ENCODE results near the gene TMEM117.
"Not testable (repeated sequence)": the region's sequence is repeated elsewhere in the genome, so short reads cannot be mapped to it uniquely, and the experiment has no call there.

Gene TMEM117

GRCh38 chr12:44342371-44342770 lies 506.5 kb downstream of the TMEM117 start:
- Mint-ChIP-seq H3K9me3 (ENCODE audit: low read depth) (no peaks in the 10 kb centered on the region), H3K27ac (no peak overlapping the region), H3K4me1 (ENCODE audit: low read depth) (peaks cover 3% of the 10 kb centered on the region), H3K4me3 (no peak overlapping the region), H3K27me3 (no peaks in the 10 kb centered on the region), H3K36me3 (no peaks in the 10 kb centered on the region)

- H3K27ac Mint-ChIP-seq, result no peak overlapping the region
- no peak overlapping the region for H3K4me3 Mint-ChIP-seq
- H3K36me3 Mint-ChIP-seq, result peaks cover 6% of the 10 kb centered on the region
- no peaks in the 10 kb centered on the region for H3K9me3 Mint-ChIP-seq (ENCODE audit: low read depth)
- peaks cover 3% of the 10 kb centered on the region for H3K4me1 Mint-ChIP-seq (ENCODE audit: low read depth)
- H3K27me3 Mint-ChIP-seq, result no peaks in the 10 kb centered on the region
These were observed 511.3 kb downstream of the TMEM117 start for GRCh38 chr12:44347145-44347544.

- Mint-ChIP-seq H3K4me3 (no peak overlapping the region), H3K27ac (no peak overlapping the region), H3K9me3 (ENCODE audit: low read depth) (peaks cover 3% of the 10 kb centered on the region), H3K4me1 (ENCODE audit: low read depth) (no peaks in the 10 kb centered on the region), H3K27me3 (no peaks in the 10 kb centered on the region), H3K36me3 (peaks cover 12% of the 10 kb centered on the region)
These were observed 521.6 kb downstream of the TMEM117 start for GRCh38 chr12:44357494-44357893.

- Mint-ChIP-seq H3K36me3 (peaks cover 12% of the 10 kb centered on the region), H3K4me1 (ENCODE audit: low read depth) (no peaks in the 10 kb centered on the region), H3K4me3 (no peak overlapping the region), H3K27me3 (no peaks in the 10 kb centered on the region), H3K9me3 (ENCODE audit: low read depth) (peaks cover 3% of the 10 kb centered on the region), H3K27ac (no peak overlapping the region)
These were observed 522.8 kb downstream of the TMEM117 start for GRCh38 chr12:44358636-44359035.

GRCh38 chr12:44362947-44363346 lies 527.1 kb downstream of the TMEM117 start:
- H3K9me3 Mint-ChIP-seq (ENCODE audit: low read depth), result no peaks in the 10 kb centered on the region
- H3K36me3 Mint-ChIP-seq, result no peaks in the 10 kb centered on the region

GRCh38 chr12:44367136-44367535 lies 531.3 kb downstream of the TMEM117 start:
- no peaks in the 10 kb centered on the region for H3K27me3 Mint-ChIP-seq
- H3K4me3 Mint-ChIP-seq, result no peak overlapping the region
- no peaks in the 10 kb centered on the region for H3K9me3 Mint-ChIP-seq (ENCODE audit: low read depth)
- no peaks in the 10 kb centered on the region for H3K36me3 Mint-ChIP-seq
- no peak overlapping the region for H3K27ac Mint-ChIP-seq
- no peaks in the 10 kb centered on the region for H3K4me1 Mint-ChIP-seq (ENCODE audit: low read depth)

More at GRCh38 chr12:44362947-44363346, 527.1 kb downstream of the TMEM117 start:
- Mint-ChIP-seq H3K4me1 (ENCODE audit: low read depth) (no peaks in the 10 kb centered on the region), H3K27ac (no peak overlapping the region), H3K4me3 (no peak overlapping the region), H3K27me3 (no peaks in the 10 kb centered on the region)

GRCh38 chr12:44367916-44368315 lies 532.0 kb downstream of the TMEM117 start:
- H3K36me3 Mint-ChIP-seq, result no peaks in the 10 kb centered on the region
- H3K27ac Mint-ChIP-seq, result no peak overlapping the region
- no peaks in the 10 kb centered on the region for H3K27me3 Mint-ChIP-seq
- H3K4me3 Mint-ChIP-seq, result no peak overlapping the region
- H3K4me1 Mint-ChIP-seq (ENCODE audit: low read depth), result no peaks in the 10 kb centered on the region
- no peaks in the 10 kb centered on the region for H3K9me3 Mint-ChIP-seq (ENCODE audit: low read depth)

- Mint-ChIP-seq H3K4me3 (no peak overlapping the region), H3K27me3 (no peaks in the 10 kb centered on the region), H3K4me1 (ENCODE audit: low read depth) (no peaks in the 10 kb centered on the region), H3K27ac (no peak overlapping the region), H3K9me3 (ENCODE audit: low read depth) (no peaks in the 10 kb centered on the region), H3K36me3 (no peaks in the 10 kb centered on the region)
These were observed 534.1 kb downstream of the TMEM117 start for GRCh38 chr12:44369998-44370397.

- H3K9me3 Mint-ChIP-seq (ENCODE audit: low read depth), result no peaks in the 10 kb centered on the region
- no peak overlapping the region for H3K4me3 Mint-ChIP-seq
- no peak overlapping the region for H3K27ac Mint-ChIP-seq
- H3K36me3 Mint-ChIP-seq, result no peaks in the 10 kb centered on the region
- no peaks in the 10 kb centered on the region for H3K27me3 Mint-ChIP-seq
- H3K4me1 Mint-ChIP-seq (ENCODE audit: low read depth), result no peaks in the 10 kb centered on the region
These were observed 535.1 kb downstream of the TMEM117 start for GRCh38 chr12:44370982-44371381.

- Mint-ChIP-seq H3K4me1 (ENCODE audit: low read depth) (no peaks in the 10 kb centered on the region), H3K4me3 (no peak overlapping the region)
These were observed 536.4 kb downstream of the TMEM117 start for GRCh38 chr12:44372259-44372658.

GRCh38 chr12:44375694-44376093 lies 539.8 kb downstream of the TMEM117 start:
- no peak overlapping the region for H3K27ac Mint-ChIP-seq
- H3K27me3 Mint-ChIP-seq, result no peaks in the 10 kb centered on the region
- H3K4me3 Mint-ChIP-seq, result no peak overlapping the region
- no peaks in the 10 kb centered on the region for H3K9me3 Mint-ChIP-seq (ENCODE audit: low read depth)
- no peaks in the 10 kb centered on the region for H3K4me1 Mint-ChIP-seq (ENCODE audit: low read depth)
- H3K36me3 Mint-ChIP-seq, result peaks cover 9% of the 10 kb centered on the region

More at GRCh38 chr12:44372259-44372658, 536.4 kb downstream of the TMEM117 start:
- peaks cover 5% of the 10 kb centered on the region for H3K36me3 Mint-ChIP-seq
- no peaks in the 10 kb centered on the region for H3K27me3 Mint-ChIP-seq
- no peak overlapping the region for H3K27ac Mint-ChIP-seq
- no peaks in the 10 kb centered on the region for H3K9me3 Mint-ChIP-seq (ENCODE audit: low read depth)

- Mint-ChIP-seq H3K9me3 (ENCODE audit: low read depth) (no peaks in the 10 kb centered on the region), H3K4me3 (no peak overlapping the region), H3K27me3 (no peaks in the 10 kb centered on the region), H3K4me1 (ENCODE audit: low read depth) (no peaks in the 10 kb centered on the region), H3K36me3 (peaks cover 12% of the 10 kb centered on the region), H3K27ac (no peak overlapping the region)
These were observed 541.7 kb downstream of the TMEM117 start for GRCh38 chr12:44377443-44378187.

GRCh38 chr12:44379113-44379512 lies 543.2 kb downstream of the TMEM117 start:
- H3K9me3 Mint-ChIP-seq (ENCODE audit: low read depth); H3K4me3 Mint-ChIP-seq; H3K4me1 Mint-ChIP-seq (ENCODE audit: low read depth); H3K27ac Mint-ChIP-seq; H3K27me3 Mint-ChIP-seq: not testable (repeated sequence)
- H3K36me3 Mint-ChIP-seq, result peaks cover 12% of the 10 kb centered on the region

GRCh38 chr12:44379831-44380230 lies 544.0 kb downstream of the TMEM117 start:
- Mint-ChIP-seq H3K4me1 (ENCODE audit: low read depth) (no peaks in the 10 kb centered on the region), H3K27me3 (no peaks in the 10 kb centered on the region), H3K9me3 (ENCODE audit: low read depth) (no peaks in the 10 kb centered on the region), H3K27ac (no peak overlapping the region), H3K36me3 (peaks cover 12% of the 10 kb centered on the region), H3K4me3 (no peak overlapping the region)

GRCh38 chr12:44380861-44381260 lies 545.0 kb downstream of the TMEM117 start:
- Mint-ChIP-seq H3K9me3 (ENCODE audit: low read depth) (no peaks in the 10 kb centered on the region), H3K27me3 (no peaks in the 10 kb centered on the region), H3K4me3 (no peak overlapping the region), H3K4me1 (ENCODE audit: low read depth) (no peaks in the 10 kb centered on the region), H3K27ac (no peak overlapping the region), H3K36me3 (peaks cover 12% of the 10 kb centered on the region)

GRCh38 chr12:44381341-44381740 lies 545.5 kb downstream of the TMEM117 start:
- no peak overlapping the region for H3K4me3 Mint-ChIP-seq
- no peaks in the 10 kb centered on the region for H3K27me3 Mint-ChIP-seq
- H3K27ac Mint-ChIP-seq, result no peak overlapping the region
- no peaks in the 10 kb centered on the region for H3K9me3 Mint-ChIP-seq (ENCODE audit: low read depth)
- H3K36me3 Mint-ChIP-seq, result peaks cover 12% of the 10 kb centered on the region
- no peaks in the 10 kb centered on the region for H3K4me1 Mint-ChIP-seq (ENCODE audit: low read depth)

All from activated naive CD8-positive, alpha-beta T cell (primary cell).